ENCODE results near the gene CFC1.
"Not testable (repeated sequence)": the region's sequence is repeated elsewhere in the genome, so short reads cannot be mapped to it uniquely, and the experiment has no call there.

DNA sequence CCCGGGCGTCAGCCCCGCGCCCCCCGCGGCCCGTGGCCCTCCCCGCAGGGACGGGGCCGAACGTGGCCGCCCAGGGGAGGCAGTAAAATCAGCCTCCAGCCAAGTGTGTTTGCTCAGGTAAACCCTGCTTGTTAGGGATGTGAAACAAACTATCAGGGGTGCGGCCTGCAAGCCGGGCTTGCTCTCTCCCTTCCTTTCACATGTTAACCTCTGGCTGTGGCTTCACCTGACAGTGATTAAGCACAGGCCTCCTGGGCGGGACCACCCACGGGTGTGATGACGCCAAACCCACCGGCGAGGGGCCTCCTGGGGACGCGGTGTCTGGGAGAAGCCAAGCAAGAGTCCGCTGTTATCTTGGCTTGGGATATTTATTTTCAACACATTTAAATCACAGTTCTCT, 1.4 kb downstream of the CFC1 start:
- TF ChIP-seq, protein P1, sequence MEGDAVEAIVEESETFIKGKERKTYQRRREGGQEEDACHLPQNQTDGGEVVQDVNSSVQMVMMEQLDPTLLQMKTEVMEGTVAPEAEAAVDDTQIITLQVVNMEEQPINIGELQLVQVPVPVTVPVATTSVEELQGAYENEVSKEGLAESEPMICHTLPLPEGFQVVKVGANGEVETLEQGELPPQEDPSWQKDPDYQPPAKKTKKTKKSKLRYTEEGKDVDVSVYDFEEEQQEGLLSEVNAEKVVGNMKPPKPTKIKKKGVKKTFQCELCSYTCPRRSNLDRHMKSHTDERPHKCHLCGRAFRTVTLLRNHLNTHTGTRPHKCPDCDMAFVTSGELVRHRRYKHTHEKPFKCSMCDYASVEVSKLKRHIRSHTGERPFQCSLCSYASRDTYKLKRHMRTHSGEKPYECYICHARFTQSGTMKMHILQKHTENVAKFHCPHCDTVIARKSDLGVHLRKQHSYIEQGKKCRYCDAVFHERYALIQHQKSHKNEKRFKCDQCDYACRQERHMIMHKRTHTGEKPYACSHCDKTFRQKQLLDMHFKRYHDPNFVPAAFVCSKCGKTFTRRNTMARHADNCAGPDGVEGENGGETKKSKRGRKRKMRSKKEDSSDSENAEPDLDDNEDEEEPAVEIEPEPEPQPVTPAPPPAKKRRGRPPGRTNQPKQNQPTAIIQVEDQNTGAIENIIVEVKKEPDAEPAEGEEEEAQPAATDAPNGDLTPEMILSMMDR (IDR thresholded peaks at IDR 0.05) = not testable (repeated sequence)
- TF ChIP-seq, protein P2, sequence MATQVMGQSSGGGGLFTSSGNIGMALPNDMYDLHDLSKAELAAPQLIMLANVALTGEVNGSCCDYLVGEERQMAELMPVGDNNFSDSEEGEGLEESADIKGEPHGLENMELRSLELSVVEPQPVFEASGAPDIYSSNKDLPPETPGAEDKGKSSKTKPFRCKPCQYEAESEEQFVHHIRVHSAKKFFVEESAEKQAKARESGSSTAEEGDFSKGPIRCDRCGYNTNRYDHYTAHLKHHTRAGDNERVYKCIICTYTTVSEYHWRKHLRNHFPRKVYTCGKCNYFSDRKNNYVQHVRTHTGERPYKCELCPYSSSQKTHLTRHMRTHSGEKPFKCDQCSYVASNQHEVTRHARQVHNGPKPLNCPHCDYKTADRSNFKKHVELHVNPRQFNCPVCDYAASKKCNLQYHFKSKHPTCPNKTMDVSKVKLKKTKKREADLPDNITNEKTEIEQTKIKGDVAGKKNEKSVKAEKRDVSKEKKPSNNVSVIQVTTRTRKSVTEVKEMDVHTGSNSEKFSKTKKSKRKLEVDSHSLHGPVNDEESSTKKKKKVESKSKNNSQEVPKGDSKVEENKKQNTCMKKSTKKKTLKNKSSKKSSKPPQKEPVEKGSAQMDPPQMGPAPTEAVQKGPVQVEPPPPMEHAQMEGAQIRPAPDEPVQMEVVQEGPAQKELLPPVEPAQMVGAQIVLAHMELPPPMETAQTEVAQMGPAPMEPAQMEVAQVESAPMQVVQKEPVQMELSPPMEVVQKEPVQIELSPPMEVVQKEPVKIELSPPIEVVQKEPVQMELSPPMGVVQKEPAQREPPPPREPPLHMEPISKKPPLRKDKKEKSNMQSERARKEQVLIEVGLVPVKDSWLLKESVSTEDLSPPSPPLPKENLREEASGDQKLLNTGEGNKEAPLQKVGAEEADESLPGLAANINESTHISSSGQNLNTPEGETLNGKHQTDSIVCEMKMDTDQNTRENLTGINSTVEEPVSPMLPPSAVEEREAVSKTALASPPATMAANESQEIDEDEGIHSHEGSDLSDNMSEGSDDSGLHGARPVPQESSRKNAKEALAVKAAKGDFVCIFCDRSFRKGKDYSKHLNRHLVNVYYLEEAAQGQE (IDR thresholded peaks at IDR 0.05; ENCODE audit: insufficient read depth in 1 of 2, low read depth in 2 of 2, low read length in 1 of 2) = not testable (repeated sequence)

Data from Panc1 (cell line).